ENCODE measurements around the gene PRAC1. TPM values are rescaled to one million over a fixed set of nuclear protein-coding genes. Genes with fewer than 3 reads are reported as not detected.
A peak's percentile ranks its signal among the peaks of the same experiment; 100 is the strongest.

Gene PRAC1
- total RNA-seq, 4 donors from 2014 or later = not detected

DNA sequence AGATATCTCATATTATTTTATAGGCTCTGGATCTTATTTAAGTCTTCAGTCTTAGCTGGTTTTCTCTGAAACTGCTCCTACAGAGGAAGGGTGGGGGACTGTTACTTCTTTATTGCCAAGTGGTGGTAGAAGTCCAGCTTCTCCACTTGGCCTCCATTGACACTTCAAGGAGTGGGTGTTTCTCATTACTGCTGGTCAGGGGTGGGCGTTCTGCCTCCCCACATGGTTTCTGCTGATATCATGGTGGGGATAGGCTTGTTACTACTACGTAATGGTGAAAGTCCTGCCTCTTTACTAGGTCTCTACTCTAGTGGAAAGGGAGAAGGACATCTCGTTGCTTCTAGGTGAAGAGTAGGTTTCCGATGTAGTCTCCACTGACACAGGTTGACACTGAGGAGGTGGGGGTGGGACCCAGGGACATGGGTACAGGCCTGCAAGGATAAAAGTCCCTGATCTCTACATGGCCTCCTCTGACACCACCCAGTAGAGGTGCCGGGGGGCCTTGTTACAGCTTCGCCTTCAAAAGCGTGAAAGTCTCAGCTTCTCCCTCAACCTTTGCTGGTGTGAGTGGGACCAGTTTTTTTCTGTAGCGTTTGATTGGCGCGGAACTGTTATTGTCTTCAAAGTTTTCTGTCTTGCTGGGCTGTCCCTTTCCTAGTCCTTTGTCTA is 20.3 kb downstream of the PRAC1 start:
- WGBS, 2 donors = 92% methylated on average over 10 of the region's 10 CpGs
- TF ChIP-seq, protein P1, sequence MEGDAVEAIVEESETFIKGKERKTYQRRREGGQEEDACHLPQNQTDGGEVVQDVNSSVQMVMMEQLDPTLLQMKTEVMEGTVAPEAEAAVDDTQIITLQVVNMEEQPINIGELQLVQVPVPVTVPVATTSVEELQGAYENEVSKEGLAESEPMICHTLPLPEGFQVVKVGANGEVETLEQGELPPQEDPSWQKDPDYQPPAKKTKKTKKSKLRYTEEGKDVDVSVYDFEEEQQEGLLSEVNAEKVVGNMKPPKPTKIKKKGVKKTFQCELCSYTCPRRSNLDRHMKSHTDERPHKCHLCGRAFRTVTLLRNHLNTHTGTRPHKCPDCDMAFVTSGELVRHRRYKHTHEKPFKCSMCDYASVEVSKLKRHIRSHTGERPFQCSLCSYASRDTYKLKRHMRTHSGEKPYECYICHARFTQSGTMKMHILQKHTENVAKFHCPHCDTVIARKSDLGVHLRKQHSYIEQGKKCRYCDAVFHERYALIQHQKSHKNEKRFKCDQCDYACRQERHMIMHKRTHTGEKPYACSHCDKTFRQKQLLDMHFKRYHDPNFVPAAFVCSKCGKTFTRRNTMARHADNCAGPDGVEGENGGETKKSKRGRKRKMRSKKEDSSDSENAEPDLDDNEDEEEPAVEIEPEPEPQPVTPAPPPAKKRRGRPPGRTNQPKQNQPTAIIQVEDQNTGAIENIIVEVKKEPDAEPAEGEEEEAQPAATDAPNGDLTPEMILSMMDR (IDR thresholded peaks at IDR 0.05) = no peak
- TF ChIP-seq POLR2A (IDR thresholded peaks at IDR 0.05) = no peak
- intact Hi-C loops (cut with DNase I; ENCODE audit: low total_unique reads) = no loop called here
- DNase-seq (ENCODE audit: low spot score in 2 of 2) = peak in 1 of 2 donors; percentile 58
- no peak overlapping the region for H3K4me3 ChIP-seq (ENCODE audit: low read depth, poor library complexity, severe bottlenecking)

DNA sequence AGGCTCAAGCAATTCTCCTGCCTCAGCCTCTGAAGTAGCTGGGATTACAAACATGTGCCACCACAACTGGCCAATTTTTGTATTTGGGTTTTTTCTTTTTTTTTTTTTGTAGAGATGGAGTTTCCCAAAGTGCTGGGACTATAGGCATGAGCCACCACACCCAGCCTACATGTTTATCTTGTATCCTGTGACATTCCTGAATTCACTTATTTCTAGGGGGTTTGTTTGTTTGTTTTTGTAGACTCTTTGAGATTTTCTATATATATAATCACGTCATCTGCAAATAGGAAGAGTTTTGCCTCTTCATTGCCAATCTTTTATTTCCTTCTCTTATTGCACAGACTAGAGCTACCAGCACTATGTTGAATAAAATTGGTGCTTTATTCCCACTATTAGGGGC is 29.1 kb downstream of the PRAC1 start:
- DNase-seq (ENCODE audit: low spot score in 2 of 2) = no peak
- intact Hi-C loops (cut with DNase I; ENCODE audit: low total_unique reads) = no loop called here
- H3K4me3 ChIP-seq (ENCODE audit: low read depth, poor library complexity, severe bottlenecking) = no peak overlapping the region
- TF ChIP-seq, protein P1 (IDR thresholded peaks at IDR 0.05) = no peak
- TF ChIP-seq POLR2A (IDR thresholded peaks at IDR 0.05) = no peak
- WGBS, 2 donors = 40 to 42% methylated on average over 1 of the region's 1 CpG

DNA sequence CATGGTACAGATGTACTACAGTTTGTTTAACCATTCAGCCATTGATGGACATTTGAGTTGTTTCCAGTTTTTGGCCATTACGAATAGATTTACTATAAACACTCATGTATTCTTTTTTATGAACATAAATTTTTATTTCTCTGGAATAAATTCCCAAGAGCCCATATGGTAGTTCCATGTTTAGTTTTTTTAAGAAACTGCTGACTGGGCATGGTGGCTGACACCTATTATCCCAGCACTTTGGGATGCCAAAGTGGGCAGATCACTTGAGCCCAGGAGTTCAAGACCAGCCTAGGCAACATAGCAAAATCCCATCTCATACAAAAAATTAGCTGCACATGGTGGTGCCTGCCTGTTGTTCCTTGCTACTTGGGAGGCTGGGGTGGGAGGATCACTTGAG is 30.3 kb downstream of the PRAC1 start:
- intact Hi-C loops (cut with DNase I; ENCODE audit: low total_unique reads) = no loop called here
- DNase-seq (ENCODE audit: low spot score in 2 of 2) = peak in 1 of 2 donors; percentile 17
- H3K4me3 ChIP-seq (ENCODE audit: low read depth, poor library complexity, severe bottlenecking) = no peak overlapping the region
- no peak for TF ChIP-seq POLR2A (IDR thresholded peaks at IDR 0.05)
- TF ChIP-seq, protein P1 (IDR thresholded peaks at IDR 0.05) = no peak
- 94 to 97% methylated on average over 1 of the region's 1 CpG for WGBS, 2 donors

DNA sequence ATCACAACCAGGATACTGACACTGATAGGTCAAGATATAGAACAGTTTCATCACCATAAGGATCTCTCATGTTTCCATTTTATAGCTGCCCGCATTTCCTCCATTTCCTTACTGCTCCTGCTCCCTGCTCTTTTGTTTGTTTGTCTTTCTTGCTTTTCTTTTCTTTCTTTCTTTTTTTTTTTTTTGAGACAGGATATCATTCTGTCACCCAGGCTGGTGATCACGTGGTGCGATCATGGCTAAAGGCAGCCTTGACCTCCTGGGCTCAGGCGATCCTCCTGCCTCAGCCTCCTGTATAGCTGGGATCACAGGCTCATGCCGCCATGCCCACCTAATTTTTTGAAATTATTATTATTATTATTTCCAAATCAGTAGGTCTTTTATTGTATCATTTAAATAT is 31.7 kb downstream of the PRAC1 start:
- intact Hi-C loops (cut with DNase I; ENCODE audit: low total_unique reads) = no loop called here
- H3K4me3 ChIP-seq (ENCODE audit: low read depth, poor library complexity, severe bottlenecking) = no peak overlapping the region
- peak in 1 of 2 donors; percentile 14 for DNase-seq (ENCODE audit: low spot score in 2 of 2)
- TF ChIP-seq, protein P1 (IDR thresholded peaks at IDR 0.05) = no peak
- no peak for TF ChIP-seq POLR2A (IDR thresholded peaks at IDR 0.05)
- WGBS, 2 donors = 86 to 87% methylated on average over 5 of the region's 5 CpGs

DNA sequence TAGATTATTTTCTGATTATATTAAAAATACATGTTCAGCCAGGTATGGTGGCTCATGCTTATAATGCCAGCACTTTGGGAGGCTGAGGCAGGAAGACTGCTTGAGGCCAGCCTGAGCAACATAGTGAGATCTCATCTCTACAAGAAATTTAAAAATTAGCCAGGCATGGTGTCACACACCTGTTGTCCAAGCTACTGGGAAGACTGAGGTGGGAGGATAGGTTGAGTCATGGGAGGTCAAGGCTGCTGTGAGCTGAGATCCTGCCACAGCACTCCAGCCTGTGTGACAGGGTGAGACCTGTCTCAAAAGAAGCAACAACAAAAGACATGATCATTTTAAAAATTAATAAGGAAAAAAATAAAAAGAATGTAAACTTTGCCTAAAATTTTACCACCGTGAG is 40.7 kb downstream of the PRAC1 start:
- DNase-seq (ENCODE audit: low spot score in 2 of 2) = no peak
- no peak overlapping the region for H3K4me3 ChIP-seq (ENCODE audit: low read depth, poor library complexity, severe bottlenecking)
- intact Hi-C loops (cut with DNase I; ENCODE audit: low total_unique reads) = loop anchor here (10.0 kb wide), 1 partner anchor 103 kb away; no protein-coding TSS in a partner anchor
- 96 to 100% methylated on average over 1 of the region's 1 CpG for WGBS, 2 donors
- TF ChIP-seq POLR2A (IDR thresholded peaks at IDR 0.05) = no peak
- TF ChIP-seq, protein P1 (IDR thresholded peaks at IDR 0.05) = no peak
